Ascending aorta (tissue), 2 donors: ENCODE measurements around the gene NDUFA3. TPM values are rescaled to one million over a fixed set of nuclear protein-coding genes. Genes with fewer than 3 reads are reported as not detected.

Experiments
- DNase-seq, 2 donors: peaks; one replicate each; pipeline ENCODE4 v3.0.0-alpha.2; 2019; ENCODE audit warnings: low spot score in 2 of 2
- H3K27ac ChIP-seq, 2 donors: fragments of 200-600 bp; sonication (generic); one replicate each; pipeline ENCODE4 v1.5.1; 2016 to 2017; ENCODE audit warnings: mild to moderate bottlenecking in 1 of 2
- H3K27me3 ChIP-seq: fragments of 200-600 bp; sonication (generic); one replicate; pipeline ENCODE4 v1.5.1; 2017
- H3K36me3 ChIP-seq, 2 donors: fragments of 200-600 bp; sonication (generic); one replicate each; pipeline ENCODE4 v1.5.1; 2016
- H3K4me1 ChIP-seq, 2 donors: fragments of 200-600 bp; sonication (generic); one replicate each; pipeline ENCODE4 v1.5.1; 2016 to 2017; ENCODE audit warnings: mild to moderate bottlenecking in 1 of 2
- H3K4me3 ChIP-seq, 2 donors: fragments of 200-600 bp; sonication (generic); one replicate each; pipeline ENCODE4 v1.5.1; 2016 to 2017; ENCODE audit warnings: mild to moderate bottlenecking in 1 of 2
- H3K9me3 ChIP-seq, 2 donors: fragments of 200-600 bp; sonication (generic); one replicate each; pipeline ENCODE4 v1.5.1; 2016
- intact Hi-C: fragments of 100-400 bp; cut with DNase I; formaldehyde crosslinking; loops from one replicate; pipeline ENCODE4 v1.15.1; 2023
- total RNA-seq: library from RNA; depleted of rRNA; stranded (reverse); fragments of >200 nt; gene quantifications from one replicate; pipeline ENCODE4 v1.1.0, GENCODE V29; 2016
- TF ChIP-seq, protein P1 (sequence below), 3 experiments: fragments of 200-600 bp in 2 of 3; fragments of 450-650 bp in 1 of 3; sonication (generic) in 2 of 3; IDR thresholded peaks; one replicate each; pipeline ENCODE4 v1.5.1; 2016 to 2019; ENCODE audit warnings: antibody characterized with exemption in 3 of 3, mild to moderate bottlenecking in 1 of 3, moderate library complexity in 1 of 3

Gene NDUFA3
- total RNA-seq, 1 donor from 2014 or later, result 12.5 TPM

DNA sequence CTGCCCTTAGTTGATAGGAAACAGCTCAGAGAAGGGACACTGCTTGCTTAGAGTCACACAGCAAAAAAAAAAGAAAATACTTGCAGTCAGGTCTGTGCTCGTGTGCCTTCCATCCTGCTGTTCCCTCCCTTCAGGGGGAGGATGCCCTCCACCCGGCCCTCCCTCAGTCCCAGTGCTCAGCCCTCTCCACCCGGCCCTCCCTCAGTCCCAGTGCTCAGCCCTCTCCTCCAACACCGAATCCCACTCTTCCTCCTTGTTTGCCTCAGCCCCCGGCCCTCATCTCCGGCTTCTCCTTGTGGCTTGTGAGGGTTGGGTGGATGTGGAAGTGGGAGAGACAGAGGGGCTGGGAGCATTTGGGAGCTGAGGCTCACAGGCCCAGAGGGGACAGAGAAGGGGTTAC lies 7.0 kb downstream of the NDUFA3 start:
- TF ChIP-seq, protein P1, sequence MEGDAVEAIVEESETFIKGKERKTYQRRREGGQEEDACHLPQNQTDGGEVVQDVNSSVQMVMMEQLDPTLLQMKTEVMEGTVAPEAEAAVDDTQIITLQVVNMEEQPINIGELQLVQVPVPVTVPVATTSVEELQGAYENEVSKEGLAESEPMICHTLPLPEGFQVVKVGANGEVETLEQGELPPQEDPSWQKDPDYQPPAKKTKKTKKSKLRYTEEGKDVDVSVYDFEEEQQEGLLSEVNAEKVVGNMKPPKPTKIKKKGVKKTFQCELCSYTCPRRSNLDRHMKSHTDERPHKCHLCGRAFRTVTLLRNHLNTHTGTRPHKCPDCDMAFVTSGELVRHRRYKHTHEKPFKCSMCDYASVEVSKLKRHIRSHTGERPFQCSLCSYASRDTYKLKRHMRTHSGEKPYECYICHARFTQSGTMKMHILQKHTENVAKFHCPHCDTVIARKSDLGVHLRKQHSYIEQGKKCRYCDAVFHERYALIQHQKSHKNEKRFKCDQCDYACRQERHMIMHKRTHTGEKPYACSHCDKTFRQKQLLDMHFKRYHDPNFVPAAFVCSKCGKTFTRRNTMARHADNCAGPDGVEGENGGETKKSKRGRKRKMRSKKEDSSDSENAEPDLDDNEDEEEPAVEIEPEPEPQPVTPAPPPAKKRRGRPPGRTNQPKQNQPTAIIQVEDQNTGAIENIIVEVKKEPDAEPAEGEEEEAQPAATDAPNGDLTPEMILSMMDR (IDR thresholded peaks at IDR 0.05), result no peak
- intact Hi-C loops, result loop anchor here (10.0 kb wide), 1 partner anchor 355 kb away; the partner anchor contains the start of gene LENG9
- H3K27ac ChIP-seq, result no peak overlapping the region

DNA sequence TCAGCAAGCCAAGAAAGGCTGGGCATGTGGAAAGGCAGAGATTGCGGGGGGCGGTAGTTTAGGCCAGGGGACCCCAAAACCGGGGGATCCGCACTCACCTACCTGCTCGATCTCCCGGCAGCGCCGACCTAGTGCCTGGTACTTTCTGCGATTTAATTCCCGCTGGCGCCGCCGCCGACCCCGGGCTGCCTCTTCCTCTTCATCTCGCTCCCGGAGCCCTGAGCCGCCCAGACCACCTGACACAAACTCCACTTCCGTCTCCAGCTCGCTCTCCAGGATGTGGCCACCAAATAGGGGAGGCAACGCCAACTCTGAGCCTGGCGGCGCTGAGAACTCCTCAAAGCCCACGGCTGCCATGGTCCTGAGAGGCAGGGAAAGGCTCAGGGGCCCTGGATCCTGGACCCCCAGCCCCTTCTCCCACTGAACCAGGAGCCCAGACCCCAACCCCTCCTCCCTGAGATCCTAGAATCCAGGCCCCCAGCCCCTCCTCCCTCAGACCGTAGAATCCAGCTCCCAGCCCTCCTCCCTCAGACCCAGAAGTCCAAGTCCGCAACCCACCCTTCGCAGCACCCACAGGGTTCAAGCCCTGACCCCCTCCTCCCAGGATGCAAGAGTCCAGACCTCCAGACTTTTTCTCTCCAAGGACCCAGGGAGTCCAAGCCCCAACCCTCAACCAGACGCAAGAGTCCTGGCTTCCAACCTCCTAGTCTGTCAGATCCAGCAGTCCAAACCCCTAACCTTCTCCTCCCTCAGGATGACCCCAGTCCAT lies 11.9 kb downstream of the NDUFA3 start:
- Histone ChIP-seq H3K36me3 (peaks cover 21 to 23% of the 10 kb centered on the region in 2 donors), H3K4me1 (peaks cover 12 to 24% of the 10 kb centered on the region in 2 donors), H3K27me3 (no peaks in the 10 kb centered on the region), H3K27ac (peak overlapping the region; percentile 91 to 94), H3K9me3 (no peaks in the 10 kb centered on the region), H3K4me3 (peak overlapping the region; percentile 95 to 96)
- TF ChIP-seq, protein P1 (IDR thresholded peaks at IDR 0.05), result no peak
- intact Hi-C loops, result loop anchor here (1.0 kb wide), 2 partner anchors 12 to 23 kb away; partner anchors contain the start of genes CNOT3 and NDUFA3
- peak in 1 of 2 donors; percentile 73 for DNase-seq

More for the DNA sequence above, 7.0 kb downstream of the NDUFA3 start:
- Histone ChIP-seq H3K36me3 (peaks cover 46 to 53% of the 10 kb centered on the region in 2 donors), H3K27me3 (no peaks in the 10 kb centered on the region), H3K9me3 (no peaks in the 10 kb centered on the region), H3K4me1 (peaks cover 5 to 10% of the 10 kb centered on the region in 2 donors), H3K4me3 (no peak overlapping the region)
- DNase-seq, result no peak

DNA sequence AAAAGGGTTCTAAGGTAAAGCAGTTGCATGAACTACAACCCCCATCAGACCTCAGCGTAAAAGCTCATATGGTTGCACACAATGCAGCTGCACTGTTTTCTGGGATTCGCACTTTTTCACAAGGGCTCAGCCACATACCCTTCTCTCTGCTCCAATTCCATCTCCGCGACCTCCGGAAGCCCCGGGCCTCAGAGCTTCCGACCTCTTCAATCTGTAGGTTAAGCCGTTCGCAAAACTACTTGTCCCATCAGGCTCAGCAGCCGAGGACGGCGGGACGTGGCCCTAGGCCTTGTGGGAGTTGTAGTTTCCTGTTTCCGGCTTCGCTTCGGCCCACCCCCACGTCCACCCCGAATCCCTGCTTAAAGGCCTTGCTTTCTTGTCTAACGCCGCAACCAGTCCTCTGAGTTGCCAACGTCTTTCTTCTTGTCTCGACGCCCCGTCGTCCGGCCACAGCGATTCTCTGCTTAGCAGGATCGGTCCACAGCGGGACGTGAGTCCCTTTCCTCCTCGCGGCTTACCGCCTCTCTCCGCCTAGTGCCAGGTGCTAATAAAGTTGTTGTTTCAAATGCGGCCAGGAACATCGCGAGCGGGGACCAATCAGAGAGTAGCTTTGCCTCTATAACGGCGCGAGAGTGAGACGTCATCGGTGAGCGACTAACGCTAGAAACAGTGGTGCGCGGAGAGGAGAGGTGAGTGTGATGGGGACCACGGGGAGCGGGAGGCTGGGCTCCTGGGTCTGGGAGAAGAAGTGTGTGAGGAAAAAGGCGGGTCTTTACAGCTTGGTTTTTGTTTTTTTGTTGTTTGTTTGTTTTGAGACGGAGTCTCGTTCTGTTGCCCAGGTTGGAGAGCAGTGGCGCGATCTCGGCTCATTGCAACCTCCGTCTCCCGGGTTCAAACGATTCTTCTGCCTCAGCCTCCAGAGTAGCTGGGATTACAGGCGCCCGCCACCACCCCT lies 12.7 kb downstream of the NDUFA3 start, which contains the start of the genes PRPF31 and TFPT:
Gene PRPF31, plus strand, starts transcription at position 646 of the 955 bp plus-strand sequence. CDS start 2,525 bp downstream, outside the sequence.
Gene TFPT, minus strand, starts transcription at position 549 of the 955 bp plus-strand sequence. Its CDS starts 388 bp downstream, at position 161.
- peak within 1 kb of the TSS; percentile 91 to 94 for H3K27ac ChIP-seq
- intact Hi-C loops, result loop anchor here (1.0 kb wide), 2 partner anchors 13 to 22 kb away; partner anchors contain the start of genes CNOT3 and NDUFA3
- H3K27me3 ChIP-seq, result no peaks in the 10 kb centered on the region
- DNase-seq, result peak; percentile 85 to 99
- no peaks in the 10 kb centered on the region for H3K9me3 ChIP-seq
- TF ChIP-seq, protein P1 (IDR thresholded peaks at IDR 0.05), result no peak
- peaks cover 12 to 24% of the 10 kb centered on the region in 2 donors for H3K4me1 ChIP-seq
- peaks cover 18 to 26% of the 10 kb centered on the region in 2 donors for H3K36me3 ChIP-seq
- peak within 1 kb of the TSS; percentile 95 to 96 for H3K4me3 ChIP-seq

DNA sequence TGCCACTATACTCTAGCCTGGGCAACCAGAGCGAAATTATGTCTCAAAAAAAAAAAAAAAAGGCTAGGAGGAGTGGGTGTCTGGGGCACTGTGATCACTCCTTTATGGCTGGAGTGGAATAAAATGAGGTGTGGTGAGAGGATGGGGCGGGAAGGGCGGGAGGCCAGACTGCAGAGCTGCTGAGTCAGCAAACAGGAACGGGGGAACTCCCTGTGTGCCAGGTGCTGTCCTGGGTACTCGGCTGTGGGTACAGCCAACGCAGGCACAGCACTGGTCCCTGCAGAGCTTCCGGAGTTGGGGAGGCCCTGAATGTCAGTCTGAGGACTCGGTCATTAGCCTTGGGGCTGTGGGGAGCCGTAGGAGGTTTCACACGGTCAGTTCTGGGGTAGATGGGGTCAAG lies 18.6 kb downstream of the NDUFA3 start:
- intact Hi-C loops, result no loop called here
- no peak overlapping the region for H3K4me3 ChIP-seq
- H3K27me3 ChIP-seq, result no peaks in the 10 kb centered on the region
- H3K4me1 ChIP-seq, result peaks cover 2 to 8% of the 10 kb centered on the region in 2 donors
- H3K27ac ChIP-seq, result no peak overlapping the region
- no peaks in the 10 kb centered on the region for H3K9me3 ChIP-seq
- TF ChIP-seq, protein P1 (IDR thresholded peaks at IDR 0.05), result no peak
- H3K36me3 ChIP-seq, result peaks cover 64 to 73% of the 10 kb centered on the region in 2 donors
- DNase-seq, result no peak

DNA sequence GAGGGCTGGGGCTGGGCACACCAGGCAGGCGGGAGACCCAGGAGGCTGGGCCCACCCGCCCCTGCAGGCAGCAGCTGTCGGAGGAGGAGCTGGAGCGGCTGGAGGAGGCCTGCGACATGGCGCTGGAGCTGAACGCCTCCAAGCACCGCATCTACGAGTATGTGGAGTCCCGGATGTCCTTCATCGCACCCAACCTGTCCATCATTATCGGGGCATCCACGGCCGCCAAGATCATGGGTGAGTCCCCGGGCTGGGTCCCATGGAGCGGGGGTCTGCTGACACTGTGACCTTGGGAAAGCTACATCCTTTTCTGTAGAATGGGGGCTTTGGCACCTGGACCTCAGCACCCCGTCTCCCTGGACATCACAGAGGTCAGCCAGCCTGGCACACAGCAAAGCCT lies 21.0 kb downstream of the NDUFA3 start:
- Histone ChIP-seq H3K4me3 (no peak overlapping the region), H3K4me1 (no peaks in the 10 kb centered on the region), H3K27ac (no peak overlapping the region), H3K36me3 (peaks cover 76 to 94% of the 10 kb centered on the region in 2 donors), H3K9me3 (no peaks in the 10 kb centered on the region), H3K27me3 (no peaks in the 10 kb centered on the region)
- intact Hi-C loops, result no loop called here
- DNase-seq, result no peak
- TF ChIP-seq, protein P1 (IDR thresholded peaks at IDR 0.05), result no peak
